ENCODE results near the gene ADARB2. TPM values are rescaled to one million over a fixed set of nuclear protein-coding genes. Genes with fewer than 3 reads are reported as not detected.

ADARB2 gene
- total and polyA plus RNA-seq, 10 of the 15 experiments (the other 5 are each of a cell fraction or from before 2014, with no cell fraction given), result 0.02 to 4.1 (median 0.76) TPM

GRCh38 chr10:1605121-1605520, 132.2 kb downstream of the ADARB2 start (continued):
- TF ChIP-seq HDAC6 (IDR thresholded peaks at IDR 0.05; ENCODE audit: unreplicated experiment) (no peak), POLR2A (IDR thresholded peaks at IDR 0.05; ENCODE audit: low read depth, low read length) (no peak), NBN (IDR thresholded peaks at IDR 0.05) (no peak), NFIC (IDR thresholded peaks at IDR 0.05; ENCODE audit: low read depth, low read length) (no peak), SP1 (IDR thresholded peaks at IDR 0.05; ENCODE audit: low read depth, low read length) (no peak), ZNF207 (IDR thresholded peaks at IDR 0.05; ENCODE audit: borderline replicate concordance) (no peak), GATAD2B (conservative IDR thresholded peaks at IDR 0.05; ENCODE audit: low read depth) (no peak)

GRCh38 chr10:1604246-1604645, 133.1 kb downstream of the ADARB2 start:
- no peaks in the 10 kb centered on the region for H3K36me3 ChIP-seq (ENCODE audit: control insufficient read depth in 2 of 2, insufficient read depth in 2 of 2, low read length in 1 of 2)
- H4K20me1 ChIP-seq (ENCODE audit: control insufficient read depth, insufficient read depth), result no peaks in the 10 kb centered on the region
- H3K27me3 ChIP-seq (replicated peaks in 1 of 2; ENCODE audit: control insufficient read depth in 2 of 2, insufficient read depth in 2 of 2, low read length in 1 of 2), result no peaks in the 10 kb centered on the region
- ChIA-PET CTCF (interaction anchor here (1.0 kb wide), 1 partner anchor 8 kb away, joined by 3 read pairs; no protein-coding TSS in a partner anchor), SMC1A (ENCODE audit: uncharacterized antibody, unreplicated experiment) (no interaction called here), POLR2A (no interaction called here), RAD21 (ENCODE audit: unreplicated experiment) (no interaction called here)
- H3K4me1 ChIP-seq (ENCODE audit: control insufficient read depth, insufficient read depth, low read length), result no peaks in the 10 kb centered on the region; the same call in 1 of the 2 replicates
- 58% methylated on average over 7 of the region's 7 CpGs for WGBS (ENCODE audit: insufficient coverage, insufficient replicate concordance, low lambda C conversion rate, missing lambda C conversion rate)
- no peak overlapping the region for H3K9ac ChIP-seq (ENCODE audit: control insufficient read depth, insufficient read depth, low read length)
- H3K4me3 ChIP-seq, result no peak overlapping the region
- no peak overlapping the region for H2AFZ ChIP-seq (ENCODE audit: control insufficient read depth, low read depth, low read length)
- ATAC-seq (no peak), FAIRE-seq (no peak), DNase-seq (ENCODE audit: low read depth, low spot score) (no peak)
- no peak overlapping the region for H3K27ac ChIP-seq (ENCODE audit: control insufficient read depth, insufficient read depth)
- no TSS peak for BruUV-seq (replicated peaks)
- H3K4me2 ChIP-seq (ENCODE audit: control insufficient read depth, insufficient read depth), result no peak overlapping the region
- TF ChIP-seq BCL11A (IDR thresholded peaks at IDR 0.05; ENCODE audit: low read depth, low read length), result no peak
- TF ChIP-seq SP1 (IDR thresholded peaks at IDR 0.05; ENCODE audit: low read depth, low read length), result no peak
- no peak for TF ChIP-seq ZBTB33 (IDR thresholded peaks at IDR 0.05)
- TF ChIP-seq NR2C1 (IDR thresholded peaks at IDR 0.05), result no peak
- TF ChIP-seq YBX1 (IDR thresholded peaks at IDR 0.05), result no peak
- TF ChIP-seq SMARCA5 (IDR thresholded peaks at IDR 0.05), result no peak
- TF ChIP-seq NFXL1 (IDR thresholded peaks at IDR 0.05; ENCODE audit: borderline replicate concordance), result no peak
- no peak for TF ChIP-seq E2F4 (IDR thresholded peaks at IDR 0.05; ENCODE audit: low read depth, low read length)
- TF ChIP-seq CBFB (IDR thresholded peaks at IDR 0.05; ENCODE audit: low read depth), result no peak
- TF ChIP-seq KAT2A (conservative IDR thresholded peaks at IDR 0.05; ENCODE audit: control insufficient read depth, low read depth, low read length), result no peak
- no peak for TF ChIP-seq ZZZ3 (IDR thresholded peaks at IDR 0.05; ENCODE audit: control insufficient read depth, insufficient read length, low read depth)
- H3K79me2 ChIP-seq (ENCODE audit: control insufficient read depth, insufficient read depth, low read length), result no peaks in the 10 kb centered on the region
- in situ Hi-C loops (cut with MboI), result no loop called here
- intact Hi-C loops (cut with micrococcal nuclease; ENCODE audit: unreplicated experiment), result no loop called here
- no peaks in the 10 kb centered on the region for H3K9me3 ChIP-seq (replicated peaks; ENCODE audit: control insufficient read depth, insufficient read depth, low read length)

Data from GM12878 (cell line).